CD4-positive, CD25-positive, alpha-beta regulatory T cell (primary cell): ENCODE measurements around the gene SLC12A5. TPM values are rescaled to one million over a fixed set of nuclear protein-coding genes. Genes with fewer than 3 reads are reported as not detected.
A peak's percentile ranks its signal among the peaks of the same experiment; 100 is the strongest.

ENCODE experiments used
- ATAC-seq, 2 donors: fragments of 150-1000 bp; cut with Tn5 transposase; one replicate each; pipeline ENCODE4 v1.10.0; 2021; ENCODE audit warnings: low read depth in 2 of 2, moderate number of reproducible peaks in 2 of 2, moderate library complexity in 1 of 2
- DNase-seq, 3 donors: peaks; one replicate each; pipeline versions ENCODE4 v3.0.0 to v3.0.0-alpha.2; 2012 to 2022; ENCODE audit warnings: mixed read lengths in 1 of 3
- H3K27ac ChIP-seq: one replicate; pipeline ENCODE4 v1.7.0; 2013; ENCODE audit warnings: mild to moderate bottlenecking, low read length; ENCODE audit not compliant: insufficient read depth, poor library complexity, severe bottlenecking
- H3K27me3 ChIP-seq: one replicate; pipeline ENCODE4 v1.7.0; 2013; ENCODE audit warnings: low read length; ENCODE audit not compliant: control insufficient read depth, insufficient read depth
- H3K36me3 ChIP-seq: one replicate; pipeline ENCODE4 v1.7.0; 2013; ENCODE audit warnings: mild to moderate bottlenecking, low read length, moderate library complexity; ENCODE audit not compliant: control insufficient read depth, insufficient read depth
- H3K4me1 ChIP-seq: 2 replicates; pipeline ENCODE4 v1.7.0; 2013; ENCODE audit warnings: mild to moderate bottlenecking, low read length; ENCODE audit not compliant: insufficient read depth, control insufficient read depth, poor library complexity, severe bottlenecking
- H3K4me3 ChIP-seq: one replicate; pipeline ENCODE4 v1.7.0; 2013; ENCODE audit warnings: low read depth, mild to moderate bottlenecking, low read length, moderate library complexity
- H3K9me3 ChIP-seq, 2 experiments: 1 replicate in 1 of 2; 2 replicates in 1 of 2; pipeline ENCODE4 v1.7.0; 2013; ENCODE audit warnings: low read length in 2 of 2, mild to moderate bottlenecking in 1 of 2, moderate library complexity in 1 of 2; ENCODE audit not compliant: control insufficient read depth in 2 of 2
- H3K27ac Mint-ChIP-seq, 3 donors: one replicate each; pipeline ENCODE4 v1.8.0; 2020 to 2022; ENCODE audit warnings: mild to moderate bottlenecking in 3 of 3, mixed read lengths in 3 of 3, moderate library complexity in 2 of 3
- H3K27me3 Mint-ChIP-seq: one replicate; pipeline ENCODE4 v1.8.0; 2022; ENCODE audit warnings: mild to moderate bottlenecking, mixed read lengths
- H3K36me3 Mint-ChIP-seq: one replicate; pipeline ENCODE4 v1.8.0; 2020; ENCODE audit warnings: mixed read lengths
- H3K4me1 Mint-ChIP-seq, 4 donors: one replicate each; pipeline ENCODE4 v1.8.0; 2020 to 2022; ENCODE audit warnings: mixed read lengths in 4 of 4, mild to moderate bottlenecking in 1 of 4
- H3K4me3 Mint-ChIP-seq, 4 donors: one replicate each; pipeline ENCODE4 v1.8.0; 2020 to 2022; ENCODE audit warnings: mild to moderate bottlenecking in 4 of 4, mixed read lengths in 4 of 4, moderate library complexity in 3 of 4
- H3K9me3 Mint-ChIP-seq, 7 donors: one replicate each; pipeline ENCODE4 v1.8.0; 2020 to 2022; ENCODE audit warnings: mixed read lengths in 7 of 7, mild to moderate bottlenecking in 3 of 7, moderate library complexity in 2 of 7
- polyA plus RNA-seq, 4 donors: library from polyadenylated mRNA; unstranded; fragments of 300-500 nt; fragmentation: Illumina TruSeq; gene quantifications; one replicate each; pipeline ENCODE4 v1.2.3, GENCODE V29; 2021
- total RNA-seq: library from RNA; stranded (reverse); gene quantifications from one replicate; pipeline ENCODE4 v1.2.3, GENCODE V29; 2022

Gene SLC12A5
- total and polyA plus RNA-seq, 5 donors from 2014 or later: not detected

DNA sequence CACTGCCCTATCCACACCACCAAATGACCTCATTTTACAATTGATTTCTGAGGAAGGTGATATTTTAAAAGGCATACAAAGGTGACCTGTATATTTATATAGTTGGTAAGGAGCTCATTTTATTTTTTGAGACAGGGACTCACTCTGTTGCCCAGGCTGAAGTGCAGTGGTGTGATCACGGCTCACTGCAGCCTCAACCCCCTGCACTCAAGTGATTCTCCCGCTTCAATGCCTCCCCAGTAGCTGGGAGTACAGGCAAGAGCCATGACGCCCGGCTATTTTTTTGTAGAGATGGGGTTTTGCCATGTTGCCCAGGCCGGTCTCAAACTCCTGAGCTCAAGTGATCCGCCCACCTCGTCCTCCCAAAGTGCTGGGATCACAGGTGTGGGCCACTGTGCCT is 47.8 kb downstream of the SLC12A5 start:
- H3K27me3 ChIP-seq: no peaks in the 10 kb centered on the region
- Mint-ChIP-seq H3K36me3 (peaks cover 42% of the 10 kb centered on the region), H3K27me3 (no peaks in the 10 kb centered on the region), H3K4me3 (no peak overlapping the region), H3K27ac (no peak overlapping the region), H3K4me1 (peaks cover 15 to 30% (median 22%) of the 10 kb centered on the region in 4 donors), H3K9me3 (no peaks in the 10 kb centered on the region)
- H3K4me3 ChIP-seq: no peak overlapping the region
- ATAC-seq: no peak
- no peak for DNase-seq
- H3K36me3 ChIP-seq: peaks cover 58% of the 10 kb centered on the region
- H3K9me3 ChIP-seq: no peaks in the 10 kb centered on the region
- no peak overlapping the region for H3K27ac ChIP-seq
- H3K4me1 ChIP-seq: no peaks in the 10 kb centered on the region

GRCh38 chr20:46077642-46078305 is 48.8 kb downstream of the SLC12A5 start:
- peaks cover 58% of the 10 kb centered on the region for H3K36me3 ChIP-seq
- no peak for DNase-seq
- no peaks in the 10 kb centered on the region for H3K9me3 Mint-ChIP-seq
- H3K4me1 Mint-ChIP-seq: peaks cover 23 to 39% (median 29%) of the 10 kb centered on the region in 4 donors
- no peaks in the 10 kb centered on the region for H3K9me3 ChIP-seq
- H3K27ac Mint-ChIP-seq: no peak overlapping the region
- H3K27me3 Mint-ChIP-seq: no peaks in the 10 kb centered on the region
- H3K4me3 Mint-ChIP-seq: no peak overlapping the region
- peaks cover 7% of the 10 kb centered on the region for H3K4me1 ChIP-seq
- no peak overlapping the region for H3K4me3 ChIP-seq
- peaks cover 42% of the 10 kb centered on the region for H3K36me3 Mint-ChIP-seq
- ATAC-seq: no peak
- no peak overlapping the region for H3K27ac ChIP-seq
- no peaks in the 10 kb centered on the region for H3K27me3 ChIP-seq

DNA sequence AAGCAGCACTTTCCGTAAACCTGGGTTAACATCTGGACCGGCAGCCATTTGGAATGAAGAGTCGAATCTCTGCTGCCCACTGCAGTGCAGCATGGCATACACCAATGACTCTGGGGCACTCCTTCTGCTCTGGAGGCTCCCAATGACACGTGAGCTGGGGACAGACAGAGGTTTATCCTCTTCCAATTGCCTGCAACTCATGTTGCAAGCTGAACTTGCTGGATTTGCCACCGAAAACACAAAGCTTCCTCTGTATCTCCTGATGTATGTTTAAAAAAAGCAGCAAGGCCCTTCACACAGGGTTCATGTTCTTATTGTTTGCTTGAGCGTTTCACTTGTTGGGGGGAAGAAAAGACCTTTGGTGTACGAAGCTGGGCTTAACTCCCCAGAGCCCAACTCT is 49.9 kb downstream of the SLC12A5 start:
- DNase-seq (no peak), ATAC-seq (no peak)
- no peak overlapping the region for H3K4me3 Mint-ChIP-seq
- no peak overlapping the region for H3K27ac ChIP-seq
- peaks cover 52% of the 10 kb centered on the region for H3K36me3 ChIP-seq
- H3K9me3 ChIP-seq: no peaks in the 10 kb centered on the region
- peaks cover 33 to 48% (median 38%) of the 10 kb centered on the region in 4 donors for H3K4me1 Mint-ChIP-seq
- peaks cover 10% of the 10 kb centered on the region for H3K4me1 ChIP-seq
- no peaks in the 10 kb centered on the region for H3K27me3 ChIP-seq
- no peak overlapping the region for H3K27ac Mint-ChIP-seq
- no peaks in the 10 kb centered on the region for H3K27me3 Mint-ChIP-seq
- H3K4me3 ChIP-seq: no peak overlapping the region
- H3K9me3 Mint-ChIP-seq: no peaks in the 10 kb centered on the region
- peaks cover 35% of the 10 kb centered on the region for H3K36me3 Mint-ChIP-seq

DNA sequence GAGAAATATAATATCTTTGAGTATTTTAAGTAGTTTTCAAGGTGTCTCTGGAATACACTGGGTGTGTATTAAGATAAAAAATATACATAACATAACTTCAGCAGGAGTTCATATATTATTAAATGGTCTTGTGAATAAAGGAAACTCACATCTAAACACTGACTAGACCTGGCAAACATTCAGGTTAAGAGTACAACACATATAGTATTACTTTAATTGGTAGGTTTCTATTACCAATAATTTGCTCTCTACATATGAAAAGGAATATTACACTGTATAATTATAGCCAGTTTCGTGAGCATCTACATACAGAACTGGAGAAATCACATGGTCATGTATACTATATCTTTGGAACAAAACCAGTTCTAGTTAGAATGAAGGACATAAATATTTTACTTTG is 52.1 kb downstream of the SLC12A5 start:
- peaks cover 39 to 59% (median 45%) of the 10 kb centered on the region in 4 donors for H3K4me1 Mint-ChIP-seq
- ATAC-seq: no peak
- H3K27me3 Mint-ChIP-seq: no peaks in the 10 kb centered on the region

GRCh38 chr20:46083101-46083500 is 54.1 kb downstream of the SLC12A5 start:
- ATAC-seq (no peak), DNase-seq (no peak)
- no peak overlapping the region for H3K27ac ChIP-seq
- H3K4me3 Mint-ChIP-seq: peak overlapping the region in 2 of 4 donors; percentile 23 to 62
- H3K27me3 Mint-ChIP-seq: no peaks in the 10 kb centered on the region
- H3K27ac Mint-ChIP-seq: no peak overlapping the region
- no peaks in the 10 kb centered on the region for H3K9me3 ChIP-seq
- H3K36me3 Mint-ChIP-seq: peaks cover 10% of the 10 kb centered on the region
- no peaks in the 10 kb centered on the region for H3K27me3 ChIP-seq
- H3K4me1 Mint-ChIP-seq: peaks cover 58 to 80% (median 64%) of the 10 kb centered on the region in 4 donors
- no peaks in the 10 kb centered on the region for H3K9me3 Mint-ChIP-seq
- H3K4me1 ChIP-seq: peaks cover 40% of the 10 kb centered on the region
- no peak overlapping the region for H3K4me3 ChIP-seq
- H3K36me3 ChIP-seq: peaks cover 19% of the 10 kb centered on the region

More for the DNA sequence above, 52.1 kb downstream of the SLC12A5 start:
- Mint-ChIP-seq H3K9me3 (no peaks in the 10 kb centered on the region), H3K4me3 (no peak overlapping the region), H3K36me3 (peaks cover 21% of the 10 kb centered on the region), H3K27ac (no peak overlapping the region)
- Histone ChIP-seq H3K4me1 (peaks cover 20% of the 10 kb centered on the region), H3K4me3 (no peak overlapping the region), H3K27me3 (no peaks in the 10 kb centered on the region), H3K36me3 (peaks cover 32% of the 10 kb centered on the region), H3K9me3 (no peaks in the 10 kb centered on the region), H3K27ac (peak overlapping the region; percentile 1)
- DNase-seq: no peak

GRCh38 chr20:46083531-46084061 is 54.6 kb downstream of the SLC12A5 start:
- ATAC-seq (no peak), DNase-seq (no peak)
- no peak overlapping the region for H3K27ac Mint-ChIP-seq
- H3K36me3 Mint-ChIP-seq: peaks cover 10% of the 10 kb centered on the region
- Histone ChIP-seq H3K27ac (no peak overlapping the region), H3K9me3 (no peaks in the 10 kb centered on the region), H3K27me3 (no peaks in the 10 kb centered on the region), H3K36me3 (peaks cover 15% of the 10 kb centered on the region), H3K4me3 (no peak overlapping the region), H3K4me1 (peaks cover 45% of the 10 kb centered on the region)
- H3K4me3 Mint-ChIP-seq: peak overlapping the region in 2 of 4 donors; percentile 23 to 62
- H3K27me3 Mint-ChIP-seq: no peaks in the 10 kb centered on the region
- peaks cover 60 to 84% (median 68%) of the 10 kb centered on the region in 4 donors for H3K4me1 Mint-ChIP-seq
- no peaks in the 10 kb centered on the region for H3K9me3 Mint-ChIP-seq

DNA sequence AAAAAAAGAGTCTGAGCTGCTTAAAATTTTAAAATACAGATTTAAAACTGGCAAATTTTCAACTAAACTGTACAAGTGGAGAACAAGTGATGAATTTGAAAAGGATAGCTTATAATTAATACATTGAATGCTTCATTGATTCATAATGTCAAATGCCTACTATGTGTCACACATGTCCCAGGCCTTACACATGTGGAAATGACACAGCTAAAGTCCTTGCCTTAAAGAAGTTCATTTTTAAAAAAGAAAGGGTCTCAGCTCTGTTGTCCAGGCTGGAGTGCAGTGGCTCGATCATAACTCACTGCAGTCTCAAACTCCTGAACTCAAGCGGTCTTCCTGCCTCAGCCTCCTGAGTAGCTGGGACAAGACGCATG is 55.8 kb downstream of the SLC12A5 start:
- ATAC-seq: no peak
- H3K4me3 Mint-ChIP-seq: peak overlapping the region; percentile 1 to 45 (median 28)
- H3K4me3 ChIP-seq: no peak overlapping the region
- peaks cover 3% of the 10 kb centered on the region for H3K36me3 Mint-ChIP-seq
- peaks cover 56 to 85% (median 67%) of the 10 kb centered on the region in 4 donors for H3K4me1 Mint-ChIP-seq
- no peaks in the 10 kb centered on the region for H3K27me3 Mint-ChIP-seq
- peaks cover 3% of the 10 kb centered on the region for H3K36me3 ChIP-seq
- H3K9me3 Mint-ChIP-seq: no peaks in the 10 kb centered on the region
- no peaks in the 10 kb centered on the region for H3K27me3 ChIP-seq
- peaks cover 50% of the 10 kb centered on the region for H3K4me1 ChIP-seq
- no peak overlapping the region for H3K27ac ChIP-seq
- DNase-seq: no peak
- no peak overlapping the region for H3K27ac Mint-ChIP-seq
- no peaks in the 10 kb centered on the region for H3K9me3 ChIP-seq
